Endodermal cell (in vitro differentiated cells): Measurements from ENCODE around the gene HOXD3. TPM values are rescaled to one million over a fixed set of nuclear protein-coding genes. Genes with fewer than 3 reads are reported as not detected.

Source experiments
- DNase-seq: peaks from one replicate; pipeline ENCODE4 v3.0.0-alpha.2; 2017
- H3K27ac ChIP-seq: 2 replicates; pipeline ENCODE4 v1.5.1; 2013; ENCODE audit warnings: mild to moderate bottlenecking, low read depth, low read length, moderate library complexity
- H3K27me3 ChIP-seq: 2 replicates; pipeline ENCODE4 v1.6.1; 2013; ENCODE audit warnings: mild to moderate bottlenecking, low read length, moderate library complexity; ENCODE audit not compliant: insufficient read depth, control insufficient read depth, poor library complexity, severe bottlenecking
- H3K36me3 ChIP-seq: 2 replicates; pipeline ENCODE4 v1.7.0; 2013; ENCODE audit warnings: mild to moderate bottlenecking, low read length, moderate library complexity; ENCODE audit not compliant: control insufficient read depth, insufficient read depth
- H3K4me1 ChIP-seq: one replicate; pipeline ENCODE4 v1.7.0; 2013; ENCODE audit warnings: low read length; ENCODE audit not compliant: control insufficient read depth, insufficient read depth
- H3K4me3 ChIP-seq: 2 replicates; pipeline ENCODE4 v1.5.1; 2013; ENCODE audit warnings: mild to moderate bottlenecking, low read length, moderate library complexity
- H3K9ac ChIP-seq: 2 replicates; pipeline ENCODE4 v1.6.1; 2013; ENCODE audit warnings: mild to moderate bottlenecking, low read length, moderate library complexity; ENCODE audit not compliant: poor library complexity, severe bottlenecking; ENCODE audit errors: extremely low read depth
- H3K9me3 ChIP-seq: 2 replicates; pipeline ENCODE4 v1.6.1; 2013; ENCODE audit warnings: mild to moderate bottlenecking, low read length, moderate library complexity; ENCODE audit not compliant: control insufficient read depth
- H3K27ac Mint-ChIP-seq: 2 replicates; pipeline ENCODE4 v1.8.0; 2020; ENCODE audit warnings: mixed read lengths
- H3K27me3 Mint-ChIP-seq: 2 replicates; pipeline ENCODE4 v1.8.0; 2021; ENCODE audit warnings: mild to moderate bottlenecking, mixed read lengths; ENCODE audit not compliant: insufficient read depth
- H3K36me3 Mint-ChIP-seq: 2 replicates; pipeline ENCODE4 v1.8.0; 2020; ENCODE audit warnings: low read depth, mixed read lengths
- H3K4me1 Mint-ChIP-seq: 2 replicates; pipeline ENCODE4 v1.8.0; 2020; ENCODE audit warnings: mixed read lengths
- H3K4me3 Mint-ChIP-seq: 2 replicates; pipeline ENCODE4 v1.8.0; 2020; ENCODE audit warnings: mild to moderate bottlenecking, moderate library complexity, mixed read lengths
- H3K9me3 Mint-ChIP-seq: 2 replicates; pipeline ENCODE4 v1.8.0; 2020; ENCODE audit warnings: mild to moderate bottlenecking, mixed read lengths
- CTCF ChIP-seq: fragments of 200-600 bp; sonication (generic); conservative IDR thresholded peaks from 2 replicates; pipeline ENCODE4 v1.5.0; 2021; ENCODE audit warnings: antibody characterized with exemption, mild to moderate bottlenecking
- WGBS, 2 experiments: methylation state at CpG; one replicate each; pipeline versions ENCODE4 v1.1.5 to v1.1.7; 2013; ENCODE audit warnings: missing lambda C conversion rate in 2 of 2, mixed read lengths in 1 of 2; ENCODE audit not compliant: insufficient coverage in 1 of 2, insufficient read length in 1 of 2; 5-methylcytosine and 5-hydroxymethylcytosine counted together
- total RNA-seq, 2 donors: library from RNA; stranded (reverse); fragmentation: NEBNext Ultra II Directional in 1 of 2; extraction: Animal tissue kit (Norgen Biotek cat#: 25700) in 1 of 2; gene quantifications; 2 replicates in 1 of 2; 3 replicates in 1 of 2; pipeline ENCODE4 v1.2.1, GENCODE V29; 2021

Gene HOXD3
- total RNA-seq, 2 donors from 2014 or later, result not detected

GRCh38 chr2:176178038-176178756 lies 21.1 kb downstream of the HOXD3 start:
- DNase-seq, result peak; percentile 82
- H3K27me3 Mint-ChIP-seq, result peaks cover 100% of the 10 kb centered on the region
- H3K4me1 Mint-ChIP-seq, result peaks cover 23% of the 10 kb centered on the region
- peak overlapping the region; percentile 56 for H3K4me3 Mint-ChIP-seq
- H3K9me3 Mint-ChIP-seq, result no peaks in the 10 kb centered on the region
- Histone ChIP-seq H3K36me3 (no peaks in the 10 kb centered on the region), H3K27me3 (peaks cover 100% of the 10 kb centered on the region), H3K4me1 (peaks cover 13% of the 10 kb centered on the region), H3K9ac (no peak overlapping the region), H3K27ac (no peak overlapping the region), H3K4me3 (peak overlapping the region; percentile 47), H3K9me3 (no peaks in the 10 kb centered on the region)
- no peaks in the 10 kb centered on the region for H3K36me3 Mint-ChIP-seq
- TF ChIP-seq CTCF, result no peak
- 0 to 1% methylated on average over 12 to 68 of the region's 68 CpGs for WGBS, 2 experiments
- H3K27ac Mint-ChIP-seq, result no peak overlapping the region

GRCh38 chr2:176178757-176179295 lies 21.7 kb downstream of the HOXD3 start:
- H3K27ac ChIP-seq, result no peak overlapping the region
- H3K27me3 ChIP-seq, result peaks cover 100% of the 10 kb centered on the region
- Mint-ChIP-seq H3K4me1 (peaks cover 21% of the 10 kb centered on the region), H3K36me3 (no peaks in the 10 kb centered on the region), H3K27ac (no peak overlapping the region), H3K4me3 (peak overlapping the region; percentile 56), H3K27me3 (peaks cover 100% of the 10 kb centered on the region), H3K9me3 (no peaks in the 10 kb centered on the region)
- 0 to 26% methylated on average over 2 to 7 of the region's 7 CpGs for WGBS, 2 experiments
- H3K4me3 ChIP-seq, result no peak overlapping the region
- no peaks in the 10 kb centered on the region for H3K36me3 ChIP-seq
- H3K9me3 ChIP-seq, result no peaks in the 10 kb centered on the region
- H3K9ac ChIP-seq, result no peak overlapping the region
- peak; percentile 20 for DNase-seq
- H3K4me1 ChIP-seq, result peaks cover 11% of the 10 kb centered on the region
- no peak for TF ChIP-seq CTCF

- peaks cover 100% of the 10 kb centered on the region for H3K27me3 Mint-ChIP-seq
- no peak overlapping the region for H3K27ac Mint-ChIP-seq
- Histone ChIP-seq H3K27me3 (peaks cover 100% of the 10 kb centered on the region), H3K36me3 (no peaks in the 10 kb centered on the region), H3K27ac (no peak overlapping the region), H3K9ac (no peak overlapping the region), H3K4me3 (no peak overlapping the region), H3K4me1 (no peaks in the 10 kb centered on the region), H3K9me3 (no peaks in the 10 kb centered on the region)
- H3K4me3 Mint-ChIP-seq, result no peak overlapping the region
- no peaks in the 10 kb centered on the region for H3K36me3 Mint-ChIP-seq
- WGBS, 2 experiments, result 69 to 100% methylated on average over 1 of the region's 3 CpGs
- H3K4me1 Mint-ChIP-seq, result peaks cover 2% of the 10 kb centered on the region
- DNase-seq, result peak; percentile 16
- no peak for TF ChIP-seq CTCF
- H3K9me3 Mint-ChIP-seq, result no peaks in the 10 kb centered on the region
These were observed 24.4 kb downstream of the HOXD3 start for GRCh38 chr2:176181551-176181950.
